ENCODE results near the gene ANKFN1. TPM values are rescaled to one million over a fixed set of nuclear protein-coding genes. Genes with fewer than 3 reads are reported as not detected.

Gene ANKFN1
- total RNA-seq, 1 experiment from 2014 or later, result not detected

GRCh38 chr17:56269556-56270389, 116.5 kb downstream of the ANKFN1 start:
- no peaks in the 10 kb centered on the region for H3K79me1 ChIP-seq (ENCODE audit: insufficient read depth, low read depth, low read length, poor library complexity, severe bottlenecking)
- H3K9me3 ChIP-seq (ENCODE audit: control insufficient read depth, low read depth, low read length), result no peaks in the 10 kb centered on the region
- no CpG with 5 or more reads among the region's 6 CpGs for WGBS (ENCODE audit: extremely low coverage, insufficient read length, low lambda C conversion rate)
- no peak overlapping the region for H2AK5ac ChIP-seq (ENCODE audit: insufficient read length, low read length)
- Mint-ChIP-seq H3K9me3 (no peaks in the 10 kb centered on the region), H3K4me1 (no peaks in the 10 kb centered on the region), H3K27me3 (ENCODE audit: low read depth) (no peaks in the 10 kb centered on the region), H3K4me3 (no peak overlapping the region), H3K36me3 (ENCODE audit: insufficient read depth in 1 of 3, low read depth in 3 of 3) (no peaks in the 10 kb centered on the region; a peak in 1 of 7 replicates), H3K27ac (no peak overlapping the region)
- H2BK12ac ChIP-seq (ENCODE audit: insufficient read length, low read depth, low read length), result no peak overlapping the region
- no peak overlapping the region for H2BK120ac ChIP-seq (ENCODE audit: low read depth, low read length, poor library complexity, severe bottlenecking)
- H3K56ac ChIP-seq (ENCODE audit: insufficient read length, low read depth, low read length), result no peak overlapping the region
- H2AFZ ChIP-seq (ENCODE audit: low read length), result no peak overlapping the region
- no peak overlapping the region for H3K18ac ChIP-seq (ENCODE audit: insufficient read length, low read depth, low read length)
- H3K4me1 ChIP-seq (ENCODE audit: insufficient read depth, low read length), result no peaks in the 10 kb centered on the region
- H4K20me1 ChIP-seq (ENCODE audit: control insufficient read depth, insufficient read depth, insufficient read length), result no peaks in the 10 kb centered on the region
- no peak overlapping the region for H3K4me2 ChIP-seq (ENCODE audit: insufficient read depth, insufficient read length, low read length)
- H3K9ac ChIP-seq (ENCODE audit: extremely low read depth, insufficient read length, low read length), result no peak overlapping the region
- TF ChIP-seq CTCF (conservative IDR thresholded peaks at IDR 0.05), result no peak
- no peak overlapping the region for H3K14ac ChIP-seq (ENCODE audit: insufficient read depth, low read length)
- no peak overlapping the region for H2BK15ac ChIP-seq (ENCODE audit: low read depth, low read length)
- DNase-seq, result no peak
- no peaks in the 10 kb centered on the region for H3K79me2 ChIP-seq (ENCODE audit: insufficient read depth, low read length)
- no peak overlapping the region for H3K4ac ChIP-seq (ENCODE audit: low read depth, low read length)
- no peak overlapping the region for H3T11ph ChIP-seq (ENCODE audit: low read length)
- H4K5ac ChIP-seq (ENCODE audit: insufficient read length, low read depth, low read length), result no peak overlapping the region
- H2BK20ac ChIP-seq (ENCODE audit: low read depth, low read length, poor library complexity, severe bottlenecking), result no peak overlapping the region
- H3K27me3 ChIP-seq (ENCODE audit: insufficient read depth, low read length), result no peaks in the 10 kb centered on the region
- no peak overlapping the region for H2BK5ac ChIP-seq (ENCODE audit: insufficient read length, low read length)
- H4K8ac ChIP-seq (replicated peaks; ENCODE audit: insufficient read length, low read depth, low read length), result no peak overlapping the region
- no peaks in the 10 kb centered on the region for H3K23me2 ChIP-seq (ENCODE audit: insufficient read length, low read depth, low read length, poor library complexity, severe bottlenecking)
- no peak overlapping the region for H3K27ac ChIP-seq (ENCODE audit: insufficient read length, low read depth, low read length)
- H3K23ac ChIP-seq (ENCODE audit: insufficient read length, low read depth, low read length), result peak overlapping the region; percentile 64
- no peak overlapping the region for H4K91ac ChIP-seq (ENCODE audit: insufficient read length, low read depth, low read length)
